GM08714 (cell line): Measurements from ENCODE around the gene ATP11A.

Source experiments
- H3K4me3 ChIP-seq: fragments of 200-500 bp; sonication (Bioruptor generic); 2 replicates; pipeline ENCODE4 v1.5.1; 2014; ENCODE audit warnings: mild to moderate bottlenecking, low read length, inconsistent platforms
- ZNF274 ChIP-seq: IDR thresholded peaks from 2 replicates; pipeline ENCODE4 v1.6.1; 2012; ENCODE audit warnings: mild to moderate bottlenecking, low read depth, low read length

The ATP11A gene

GRCh38 chr13:112741835-112742570, 52.2 kb downstream of the ATP11A start:
- no peak overlapping the region for H3K4me3 ChIP-seq
- TF ChIP-seq ZNF274 = no peak

- TF ChIP-seq ZNF274 = no peak
- no peak overlapping the region for H3K4me3 ChIP-seq
Measured at GRCh38 chr13:112742583-112742982, 52.7 kb downstream of the ATP11A start.

- TF ChIP-seq ZNF274 = no peak
- no peak overlapping the region for H3K4me3 ChIP-seq
Measured at GRCh38 chr13:112743451-112744167, 53.8 kb downstream of the ATP11A start.

GRCh38 chr13:112744168-112745021, 54.6 kb downstream of the ATP11A start:
- H3K4me3 ChIP-seq = no peak overlapping the region
- TF ChIP-seq ZNF274 = no peak

- TF ChIP-seq ZNF274 = no peak
- no peak overlapping the region for H3K4me3 ChIP-seq
Measured at GRCh38 chr13:112746044-112746443, 56.2 kb downstream of the ATP11A start.

- H3K4me3 ChIP-seq = no peak overlapping the region
- TF ChIP-seq ZNF274 = no peak
Measured at GRCh38 chr13:112747256-112747655, 57.4 kb downstream of the ATP11A start.

GRCh38 chr13:112748947-112749735, 59.3 kb downstream of the ATP11A start:
- no peak for TF ChIP-seq ZNF274
- H3K4me3 ChIP-seq = no peak overlapping the region

GRCh38 chr13:112750570-112750969, 60.7 kb downstream of the ATP11A start:
- no peak for TF ChIP-seq ZNF274
- H3K4me3 ChIP-seq = no peak overlapping the region

GRCh38 chr13:112751617-112752016, 61.8 kb downstream of the ATP11A start:
- H3K4me3 ChIP-seq = no peak overlapping the region
- no peak for TF ChIP-seq ZNF274

- no peak overlapping the region for H3K4me3 ChIP-seq
- no peak for TF ChIP-seq ZNF274
Measured at GRCh38 chr13:112752211-112752610, 62.4 kb downstream of the ATP11A start.

- TF ChIP-seq ZNF274 = no peak
- no peak overlapping the region for H3K4me3 ChIP-seq
Measured at GRCh38 chr13:112752711-112753541, 63.1 kb downstream of the ATP11A start.

- no peak overlapping the region for H3K4me3 ChIP-seq
Measured at GRCh38 chr13:112753833-112754232, 64.0 kb downstream of the ATP11A start.

GRCh38 chr13:112754281-112755025, 64.6 kb downstream of the ATP11A start:
- no peak overlapping the region for H3K4me3 ChIP-seq

More at GRCh38 chr13:112753833-112754232, 64.0 kb downstream of the ATP11A start:
- no peak for TF ChIP-seq ZNF274

More at GRCh38 chr13:112754281-112755025, 64.6 kb downstream of the ATP11A start:
- no peak for TF ChIP-seq ZNF274
